ENCODE results near the gene CUEDC1. TPM values are rescaled to one million over a fixed set of nuclear protein-coding genes. Genes with fewer than 3 reads are reported as not detected.

The CUEDC1 gene
- total and polyA plus RNA-seq, 2 of the 13 experiments (the other 11 are each of a cell fraction or from before 2014, with no cell fraction given) = 7.4 to 12.9 TPM

DNA sequence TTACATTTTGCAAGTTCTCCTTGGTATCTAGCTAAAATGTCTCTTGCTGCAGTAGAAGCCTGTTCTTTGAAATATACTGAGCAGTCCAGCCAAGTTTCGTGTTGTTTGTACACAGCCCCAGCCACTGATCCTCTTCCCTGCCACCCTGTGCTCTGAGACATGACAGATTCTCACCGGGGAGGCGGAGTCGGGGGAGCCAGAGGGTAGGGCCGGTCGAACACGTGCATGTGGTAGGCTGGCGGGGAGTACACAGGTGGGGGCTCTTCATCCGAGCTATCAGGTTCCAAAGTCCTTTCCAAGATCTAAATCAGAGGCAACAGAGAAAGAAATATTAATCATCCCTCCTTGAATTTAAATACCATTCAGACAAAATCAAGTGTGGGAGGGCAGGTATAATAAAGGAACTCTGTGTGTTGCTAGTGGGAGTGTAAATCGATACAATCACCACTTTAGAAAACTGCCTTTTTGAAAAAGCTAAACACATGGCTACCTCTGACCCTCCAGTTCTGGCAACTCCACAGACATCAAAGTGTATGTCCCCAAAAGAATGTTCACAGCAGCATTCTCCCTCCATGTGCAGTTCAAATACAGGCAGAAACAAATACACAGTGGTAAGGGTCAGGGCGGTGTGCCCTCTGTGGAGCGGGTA lies 75.7 kb downstream of the CUEDC1 start (continued):
- TF ChIP-seq ZNF432 (CRISPR knock-in tag; IDR thresholded peaks at IDR 0.05; ENCODE audit: borderline replicate concordance) (no peak), SRSF9 (IDR thresholded peaks at IDR 0.05; ENCODE audit: borderline replicate concordance, insufficient read depth, low read depth, low read length, poor library complexity, severe bottlenecking) (no peak), HNRNPK (IDR thresholded peaks at IDR 0.05; ENCODE audit: low read depth, low read length, poor library complexity, severe bottlenecking) (no peak), HMGXB4 (CRISPR knock-in tag; IDR thresholded peaks at IDR 0.05; ENCODE audit: borderline replicate concordance in 1 of 2, low read depth in 1 of 2) (0 out of 4 replicates have a peak, but pooled peaks of 1 of the 2 experiments have one; percentile 22), TBX2 (CRISPR knock-in tag; IDR thresholded peaks at IDR 0.05; ENCODE audit: borderline replicate concordance) (peak; percentile 27; the same call in 1 of the 2 replicates), SOX6 (IDR thresholded peaks at IDR 0.05) (no peak), SOX6 (CRISPR knock-in tag; IDR thresholded peaks at IDR 0.05) (peak; percentile 17; the same call in 1 of the 2 replicates), ZBTB33 (CRISPR knock-in tag; IDR thresholded peaks at IDR 0.05) (0 out of 2 replicates have a peak, but pooled peaks have one; percentile 25), SNRNP70 (IDR thresholded peaks at IDR 0.05; ENCODE audit: low read depth, low read length) (no peak), SSRP1 (CRISPR knock-in tag; IDR thresholded peaks at IDR 0.05) (no peak), DNMT1 (CRISPR knock-in tag; IDR thresholded peaks at IDR 0.05) (no peak), TEAD3 (CRISPR knock-in tag; optimal IDR thresholded peaks at IDR 0.05; ENCODE audit: borderline replicate concordance) (peak; percentile 39), ZNF253 (CRISPR knock-in tag; IDR thresholded peaks at IDR 0.05; ENCODE audit: borderline replicate concordance) (no peak), KDM6A (CRISPR knock-in tag; IDR thresholded peaks at IDR 0.05; ENCODE audit: low read depth) (peak; percentile 45; the same call in 1 of the 2 replicates), NR2C2 (CRISPR knock-in tag; IDR thresholded peaks at IDR 0.05; ENCODE audit: borderline replicate concordance) (no peak), IKZF4 (CRISPR knock-in tag; IDR thresholded peaks at IDR 0.05; ENCODE audit: borderline replicate concordance, low read depth, not compliant biosample characterization) (no peak), POGK (CRISPR knock-in tag; conservative IDR thresholded peaks at IDR 0.05) (no peak)
- TF ChIP-seq, protein P1, sequence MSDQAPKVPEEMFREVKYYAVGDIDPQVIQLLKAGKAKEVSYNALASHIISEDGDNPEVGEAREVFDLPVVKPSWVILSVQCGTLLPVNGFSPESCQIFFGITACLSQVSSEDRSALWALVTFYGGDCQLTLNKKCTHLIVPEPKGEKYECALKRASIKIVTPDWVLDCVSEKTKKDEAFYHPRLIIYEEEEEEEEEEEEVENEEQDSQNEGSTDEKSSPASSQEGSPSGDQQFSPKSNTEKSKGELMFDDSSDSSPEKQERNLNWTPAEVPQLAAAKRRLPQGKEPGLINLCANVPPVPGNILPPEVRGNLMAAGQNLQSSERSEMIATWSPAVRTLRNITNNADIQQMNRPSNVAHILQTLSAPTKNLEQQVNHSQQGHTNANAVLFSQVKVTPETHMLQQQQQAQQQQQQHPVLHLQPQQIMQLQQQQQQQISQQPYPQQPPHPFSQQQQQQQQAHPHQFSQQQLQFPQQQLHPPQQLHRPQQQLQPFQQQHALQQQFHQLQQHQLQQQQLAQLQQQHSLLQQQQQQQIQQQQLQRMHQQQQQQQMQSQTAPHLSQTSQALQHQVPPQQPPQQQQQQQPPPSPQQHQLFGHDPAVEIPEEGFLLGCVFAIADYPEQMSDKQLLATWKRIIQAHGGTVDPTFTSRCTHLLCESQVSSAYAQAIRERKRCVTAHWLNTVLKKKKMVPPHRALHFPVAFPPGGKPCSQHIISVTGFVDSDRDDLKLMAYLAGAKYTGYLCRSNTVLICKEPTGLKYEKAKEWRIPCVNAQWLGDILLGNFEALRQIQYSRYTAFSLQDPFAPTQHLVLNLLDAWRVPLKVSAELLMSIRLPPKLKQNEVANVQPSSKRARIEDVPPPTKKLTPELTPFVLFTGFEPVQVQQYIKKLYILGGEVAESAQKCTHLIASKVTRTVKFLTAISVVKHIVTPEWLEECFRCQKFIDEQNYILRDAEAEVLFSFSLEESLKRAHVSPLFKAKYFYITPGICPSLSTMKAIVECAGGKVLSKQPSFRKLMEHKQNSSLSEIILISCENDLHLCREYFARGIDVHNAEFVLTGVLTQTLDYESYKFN (CRISPR knock-in tag; conservative IDR thresholded peaks at IDR 0.05) = peak; percentile 84

All from HepG2 (cell line).